ENCODE results near the gene MCF2L.

The MCF2L gene

GRCh38 chr13:113135281-113135760 is 166.3 kb downstream of the MCF2L start:
- no peaks in the 10 kb centered on the region for H3K4me1 ChIP-seq
- 0 out of 2 replicates have a peak, but pooled peaks cover 7% of the 10 kb centered on the region for H3K27me3 ChIP-seq
- no peak for DNase-seq
- no peaks in the 10 kb centered on the region for H3K9me3 ChIP-seq
- no peaks in the 10 kb centered on the region for H3K36me3 ChIP-seq
- H3K4me3 ChIP-seq (ENCODE audit: low read depth, low read length), result no peak overlapping the region
- TF ChIP-seq CTCF (IDR thresholded peaks at IDR 0.05; ENCODE audit: low read depth, low read length), result no peak

- no peak for TF ChIP-seq CTCF (IDR thresholded peaks at IDR 0.05; ENCODE audit: low read depth, low read length)
- H3K4me3 ChIP-seq (ENCODE audit: low read depth, low read length), result no peak overlapping the region
- H3K9me3 ChIP-seq, result no peaks in the 10 kb centered on the region
- no peak for DNase-seq
- no peaks in the 10 kb centered on the region for H3K36me3 ChIP-seq
- 0 out of 2 replicates have a peak, but pooled peaks cover 3% of the 10 kb centered on the region for H3K27me3 ChIP-seq
- no peaks in the 10 kb centered on the region for H3K4me1 ChIP-seq
Measured at GRCh38 chr13:113137691-113138298, 168.8 kb downstream of the MCF2L start.

- H3K4me3 ChIP-seq (ENCODE audit: low read depth, low read length), result no peak overlapping the region
- TF ChIP-seq CTCF (IDR thresholded peaks at IDR 0.05; ENCODE audit: low read depth, low read length), result no peak
- H3K27me3 ChIP-seq, result no peaks in the 10 kb centered on the region
- no peaks in the 10 kb centered on the region for H3K4me1 ChIP-seq
- no peak for DNase-seq
- no peaks in the 10 kb centered on the region for H3K9me3 ChIP-seq
- H3K36me3 ChIP-seq, result no peaks in the 10 kb centered on the region
Measured at GRCh38 chr13:113138792-113139551, 170.0 kb downstream of the MCF2L start.

- Histone ChIP-seq H3K4me1 (no peaks in the 10 kb centered on the region), H3K27me3 (no peaks in the 10 kb centered on the region), H3K9me3 (no peaks in the 10 kb centered on the region), H3K4me3 (ENCODE audit: low read depth, low read length) (no peak overlapping the region), H3K36me3 (no peaks in the 10 kb centered on the region)
- DNase-seq, result no peak
- no peak for TF ChIP-seq CTCF (IDR thresholded peaks at IDR 0.05; ENCODE audit: low read depth, low read length)
Measured at GRCh38 chr13:113139577-113139976, 170.6 kb downstream of the MCF2L start.

GRCh38 chr13:113140677-113141600 is 171.9 kb downstream of the MCF2L start:
- H3K27me3 ChIP-seq, result no peaks in the 10 kb centered on the region
- DNase-seq, result no peak
- H3K4me1 ChIP-seq, result no peaks in the 10 kb centered on the region
- no peaks in the 10 kb centered on the region for H3K9me3 ChIP-seq
- TF ChIP-seq CTCF (IDR thresholded peaks at IDR 0.05; ENCODE audit: low read depth, low read length), result no peak
- no peak overlapping the region for H3K4me3 ChIP-seq (ENCODE audit: low read depth, low read length)
- H3K36me3 ChIP-seq, result no peaks in the 10 kb centered on the region
